ENCODE results near the gene TMEM25.
"Not testable (repeated sequence)": the region's sequence is repeated elsewhere in the genome, so short reads cannot be mapped to it uniquely, and the experiment has no call there.

TMEM25 gene

DNA sequence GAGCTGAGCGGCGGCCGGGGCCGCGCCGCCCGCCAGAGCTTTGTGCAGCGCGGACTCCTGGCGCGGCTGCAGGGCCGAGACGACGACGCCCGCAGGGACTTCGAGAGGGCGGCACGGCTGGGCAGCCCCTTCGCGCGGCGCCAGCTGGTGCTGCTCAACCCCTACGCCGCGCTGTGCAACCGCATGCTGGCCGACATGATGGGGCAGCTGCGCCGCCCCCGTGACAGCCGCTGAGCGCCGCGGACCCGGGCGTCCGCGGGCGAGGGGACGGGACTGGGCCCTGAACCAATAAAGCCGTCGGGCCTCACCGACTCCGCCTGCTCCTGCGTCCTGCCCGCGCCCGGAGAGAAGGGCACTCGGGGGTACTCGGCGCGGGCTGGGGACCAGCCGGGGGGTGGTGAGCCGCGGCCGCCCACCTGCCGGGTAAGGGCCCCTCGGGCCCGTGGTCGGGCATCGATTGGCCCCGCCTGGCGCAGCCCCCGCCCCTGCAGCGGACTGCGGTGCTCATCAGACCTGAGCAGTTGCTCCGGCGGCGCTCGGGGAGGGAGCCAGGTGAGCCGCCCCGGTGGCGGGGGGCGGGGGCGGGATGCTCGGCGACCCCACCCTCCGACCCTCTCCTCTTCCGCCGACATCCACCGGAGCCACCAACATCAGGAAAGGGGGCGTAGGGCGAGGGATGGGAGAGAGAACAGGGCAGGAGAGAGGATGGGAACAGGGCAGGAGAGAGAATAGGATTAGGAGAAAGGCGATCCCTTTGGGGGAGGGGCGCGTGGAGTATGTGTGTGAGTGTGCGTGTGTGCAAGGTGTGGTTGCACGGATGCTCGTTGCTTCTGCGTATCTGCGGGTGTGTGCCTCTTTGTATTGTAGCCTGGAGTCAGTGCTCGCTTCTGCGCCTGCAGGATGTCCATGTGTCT is at the start of gene TMEM25:
TSS of gene TMEM25 (plus strand) at position 510 of the 914 bp plus-strand sequence. CDS start 610 bp downstream, outside the sequence.
- DNase-seq (ENCODE audit: low spot score) = no peak

DNA sequence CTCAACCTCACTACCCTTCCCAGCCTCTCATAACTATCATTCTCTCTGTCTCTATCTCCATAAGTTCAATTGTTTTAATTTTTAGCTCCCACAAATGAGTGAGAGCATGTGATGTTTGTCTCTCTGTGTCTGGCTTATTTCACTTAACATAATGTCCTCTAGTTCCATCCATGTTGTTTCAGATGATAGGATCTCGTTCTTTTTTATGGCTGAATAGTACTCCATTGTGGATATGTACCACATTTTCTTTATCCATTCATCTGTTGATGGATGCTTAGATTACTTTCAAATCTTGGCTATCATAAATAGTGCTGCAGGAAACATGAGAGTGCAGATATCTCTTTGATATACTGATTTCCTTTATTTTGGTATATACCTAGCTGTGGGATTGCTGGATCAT is 49.8 kb upstream of the TMEM25 start:
- DNase-seq (ENCODE audit: low spot score) = not testable (repeated sequence)

DNA sequence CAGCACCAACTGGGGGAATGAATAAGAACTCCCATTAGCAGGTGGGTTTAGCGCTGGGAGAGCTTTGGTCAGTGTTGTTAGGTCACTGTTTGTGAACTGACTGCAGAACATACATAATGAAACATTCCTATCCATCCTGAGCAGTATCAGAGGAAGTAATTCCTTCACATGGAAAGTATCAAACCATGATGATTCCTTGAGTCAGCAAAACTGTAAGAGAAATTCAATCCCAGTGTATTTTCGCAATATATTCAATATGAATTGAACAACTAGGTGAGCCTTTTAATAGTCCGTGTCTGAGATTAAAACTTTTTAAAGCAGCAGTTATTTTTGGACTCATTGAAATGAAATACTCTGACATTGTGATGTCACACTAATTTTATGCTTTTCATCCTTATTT is 46.6 kb upstream of the TMEM25 start:
- no peak for DNase-seq (ENCODE audit: low spot score)

GRCh38 chr11:118485273-118485672 is 45.7 kb upstream of the TMEM25 start:
- DNase-seq (ENCODE audit: low spot score) = peak; percentile 20

GRCh38 chr11:118488480-118489109 is 42.4 kb upstream of the TMEM25 start:
- DNase-seq (ENCODE audit: low spot score) = peak; percentile 87

DNA sequence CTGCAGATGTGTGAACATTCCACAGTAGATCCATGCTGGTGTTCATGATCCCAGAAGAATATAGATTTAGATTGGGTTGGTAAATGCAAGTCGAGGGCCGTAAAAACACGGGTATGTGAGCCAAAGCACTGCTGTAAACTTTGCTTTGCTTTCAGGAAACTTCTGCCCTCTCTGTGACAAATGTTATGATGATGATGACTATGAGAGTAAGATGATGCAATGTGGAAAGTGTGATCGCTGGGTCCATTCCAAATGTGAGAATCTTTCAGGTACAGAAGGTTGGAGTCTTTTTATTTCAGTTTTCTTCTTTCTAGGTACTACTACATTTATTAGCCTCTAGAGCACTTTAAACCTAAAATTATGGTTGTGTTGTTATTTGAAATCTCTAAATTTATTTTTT is 40.0 kb upstream of the TMEM25 start:
- no peak for DNase-seq (ENCODE audit: low spot score)

- DNase-seq (ENCODE audit: low spot score) = peak; percentile 32
Observed at GRCh38 chr11:118497831-118498230, 33.2 kb upstream of the TMEM25 start.

- DNase-seq (ENCODE audit: low spot score) = no peak
Observed at GRCh38 chr11:118503216-118503615, 27.8 kb upstream of the TMEM25 start.

GRCh38 chr11:118511601-118512000 is 19.4 kb upstream of the TMEM25 start:
- no peak for DNase-seq (ENCODE audit: low spot score)

DNA sequence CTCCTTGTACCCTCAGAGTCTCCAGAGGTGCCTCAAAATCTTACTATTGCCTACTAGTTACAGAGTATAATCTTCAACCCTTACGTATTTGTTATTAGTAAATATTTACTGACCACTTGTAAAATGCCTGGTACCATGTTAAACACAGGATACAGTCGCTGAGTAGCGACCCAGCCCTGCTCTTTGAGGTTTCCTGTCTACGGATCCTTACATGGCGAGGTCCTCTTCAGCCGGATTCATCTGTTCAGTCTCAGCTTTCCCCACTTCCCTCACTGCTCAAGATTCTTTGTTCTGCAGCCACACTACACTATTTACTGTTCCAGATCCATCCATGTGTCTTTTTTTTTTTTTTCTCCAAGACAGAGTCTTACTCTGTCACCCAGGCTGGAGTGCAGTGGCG is 16.9 kb upstream of the TMEM25 start:
- DNase-seq (ENCODE audit: low spot score) = no peak

DNA sequence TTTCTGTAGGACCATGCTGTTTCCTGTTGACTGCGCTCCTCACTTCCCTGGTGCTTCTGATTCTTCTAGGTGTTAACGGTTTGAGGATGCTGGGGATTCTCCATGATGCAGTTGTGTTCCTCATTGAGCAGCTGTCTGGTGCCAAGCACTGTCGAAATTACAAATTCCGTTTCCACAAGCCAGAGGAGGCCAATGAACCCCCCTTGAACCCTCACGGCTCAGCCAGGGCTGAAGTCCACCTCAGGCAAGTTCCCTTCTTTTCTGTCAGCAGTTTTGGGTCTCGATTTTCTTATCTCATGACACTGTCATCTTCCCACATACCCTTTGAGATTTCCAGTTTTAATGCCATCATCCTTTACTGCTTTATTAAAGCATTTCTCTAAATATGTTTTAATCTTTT is 11.4 kb upstream of the TMEM25 start:
- DNase-seq (ENCODE audit: low spot score) = no peak

GRCh38 chr11:118521892-118522311 is 9.1 kb upstream of the TMEM25 start:
- no peak for DNase-seq (ENCODE audit: low spot score)

DNA sequence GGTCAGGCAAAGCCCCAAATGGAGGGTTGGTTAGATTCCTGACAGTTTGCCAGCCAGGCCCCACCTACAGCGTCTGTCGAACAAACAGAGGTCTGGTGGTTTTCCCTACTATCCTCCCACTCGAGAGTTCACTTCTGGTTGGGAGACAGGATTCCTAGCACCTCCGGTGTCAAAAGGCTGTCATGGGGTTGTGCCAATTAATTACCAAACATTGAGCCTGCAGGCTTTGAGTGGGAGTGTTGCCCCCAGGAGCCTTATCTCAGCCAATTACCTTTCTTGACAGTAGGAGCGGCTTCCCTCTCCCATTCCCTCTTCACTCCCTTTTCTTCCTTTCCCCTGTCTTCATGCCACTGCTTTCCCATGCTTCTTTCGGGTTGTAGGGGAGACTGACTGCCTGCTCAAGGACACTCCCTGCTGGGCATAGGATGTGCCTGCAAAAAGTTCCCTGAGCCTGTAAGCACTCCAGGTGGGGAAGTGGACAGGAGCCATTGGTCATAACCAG is 8.4 kb upstream of the TMEM25 start:
- DNase-seq (ENCODE audit: low spot score) = peak; percentile 35

- DNase-seq (ENCODE audit: low spot score) = no peak
Observed at GRCh38 chr11:118524356-118524755, 6.6 kb upstream of the TMEM25 start.

- DNase-seq (ENCODE audit: low spot score) = no peak
Observed at GRCh38 chr11:118524757-118525470, 6.1 kb upstream of the TMEM25 start.

GRCh38 chr11:118526688-118527087 is 4.3 kb upstream of the TMEM25 start:
- no peak for DNase-seq (ENCODE audit: low spot score)

DNA sequence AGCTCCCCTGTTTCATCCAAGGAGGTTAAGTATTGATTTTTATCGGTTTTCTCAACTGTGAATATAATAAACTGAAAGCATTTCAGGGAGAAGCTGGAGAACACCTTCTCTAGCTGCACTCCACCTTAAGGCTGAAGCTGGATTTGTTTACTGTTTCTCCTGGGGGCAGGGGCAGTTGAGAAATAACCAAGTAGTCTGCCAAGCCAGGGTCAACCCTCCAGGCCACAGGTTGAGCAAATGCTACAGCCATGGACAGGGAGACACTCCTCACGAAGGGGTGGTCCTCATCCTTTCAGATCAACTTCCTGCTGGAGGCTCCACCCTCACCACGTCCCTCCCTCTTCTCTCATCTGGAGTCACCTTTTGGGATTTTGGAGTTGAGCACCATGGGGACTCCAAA is 3.9 kb upstream of the TMEM25 start, which contains the start of gene TTC36:
TSS of gene TTC36 (plus strand) at position 366 of the 400 bp plus-strand sequence. CDS start at position 387, 21 bp downstream.
- DNase-seq (ENCODE audit: low spot score) = no peak

- no peak for DNase-seq (ENCODE audit: low spot score)
Observed at GRCh38 chr11:118528511-118528910, 2.5 kb upstream of the TMEM25 start.

DNA sequence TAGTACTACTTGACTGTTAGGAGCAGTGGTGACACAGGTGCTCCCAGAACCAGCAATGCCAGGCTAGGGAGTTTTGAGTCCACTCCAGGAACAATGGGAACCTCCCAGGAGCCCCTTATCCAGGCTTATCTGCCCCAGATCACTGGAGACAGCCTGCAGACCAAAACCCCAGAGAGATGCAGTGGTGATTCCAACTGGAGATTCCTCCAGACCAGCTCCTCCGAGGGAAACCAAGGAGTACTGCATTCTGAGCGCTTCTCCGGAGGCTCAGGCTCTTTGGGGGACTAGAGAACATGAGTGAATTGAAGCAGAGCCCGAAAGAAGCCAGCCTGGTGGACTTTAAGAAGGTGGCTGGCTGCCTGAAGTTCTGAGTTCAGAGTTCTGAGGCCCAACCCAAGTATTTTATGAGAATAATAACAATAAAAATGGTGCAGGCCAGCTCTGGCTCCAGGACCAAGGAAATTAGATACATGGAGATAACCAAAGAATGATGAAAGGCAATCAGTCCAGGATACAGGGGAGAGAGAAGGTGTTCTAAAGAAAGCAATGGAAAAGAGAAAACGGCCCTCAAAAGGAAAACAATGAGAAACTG is 1.3 kb upstream of the TMEM25 start:
- no peak for DNase-seq (ENCODE audit: low spot score)

- no peak for DNase-seq (ENCODE audit: low spot score)
Observed at GRCh38 chr11:118530180-118530682, 761 bp upstream of the TMEM25 start.

DNA sequence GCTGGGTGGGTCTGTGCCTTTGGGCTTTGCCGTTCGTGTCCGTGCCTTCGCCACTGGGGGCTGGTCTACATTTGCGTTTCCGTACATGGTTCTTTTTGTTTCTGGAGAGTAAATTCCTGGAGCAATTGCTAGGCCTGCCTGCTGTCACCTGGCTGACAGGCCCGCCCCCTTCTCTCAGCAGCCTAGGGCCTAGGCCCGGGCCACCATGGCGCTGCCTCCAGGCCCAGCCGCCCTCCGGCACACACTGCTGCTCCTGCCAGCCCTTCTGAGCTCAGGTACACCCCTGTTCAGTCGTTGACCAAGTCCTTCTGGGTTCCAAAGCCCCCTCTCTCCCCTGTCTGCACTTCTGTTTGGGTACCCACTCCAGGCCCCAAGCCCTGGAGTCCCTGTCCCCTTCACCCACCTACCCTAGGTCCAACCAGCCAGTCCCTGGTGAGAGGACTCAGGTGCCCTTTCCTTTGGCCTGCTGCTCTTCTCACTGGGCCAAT is 649 bp downstream of the TMEM25 start:
- DNase-seq (ENCODE audit: low spot score) = no peak

- DNase-seq (ENCODE audit: low spot score) = no peak
Observed at GRCh38 chr11:118532091-118532490, 1.1 kb downstream of the TMEM25 start.
